NCI-H2107 treated with DMSO at 0.1 percent for 48 hours (cell line): ENCODE data around the gene SH3RF1.
A peak's percentile ranks its signal among the peaks of the same experiment; 100 is the strongest.
"Not testable (repeated sequence)": the region's sequence is repeated elsewhere in the genome, so short reads cannot be mapped to it uniquely, and the experiment has no call there.

Experiments
- DNase-seq: peaks from one replicate; lab custom pipeline; 2025; ENCODE audit not compliant: unreplicated experiment; lab: John Stamatoyannopoulos, UW

The SH3RF1 gene

GRCh38 chr4:169277838-169278237, 7.1 kb upstream of the SH3RF1 start:
- not testable (repeated sequence) for DNase-seq

GRCh38 chr4:169275180-169275579, 4.4 kb upstream of the SH3RF1 start:
- no peak for DNase-seq

- DNase-seq, result no peak
Measured at GRCh38 chr4:169274033-169274432, 3.3 kb upstream of the SH3RF1 start.

GRCh38 chr4:169272265-169272886, 1.6 kb upstream of the SH3RF1 start:
- no peak for DNase-seq

- no peak for DNase-seq
Measured at GRCh38 chr4:169271692-169272007, 894 bp upstream of the SH3RF1 start.

- DNase-seq, result peak; percentile 31
Measured at GRCh38 chr4:169269916-169270809, 593 bp downstream of the SH3RF1 start.

GRCh38 chr4:169268951-169269760, 1.6 kb downstream of the SH3RF1 start:
- no peak for DNase-seq

GRCh38 chr4:169267070-169267469, 3.7 kb downstream of the SH3RF1 start:
- no peak for DNase-seq

GRCh38 chr4:169266661-169267060, 4.1 kb downstream of the SH3RF1 start:
- no peak for DNase-seq

- no peak for DNase-seq
Measured at GRCh38 chr4:169266081-169266480, 4.7 kb downstream of the SH3RF1 start.

- DNase-seq, result no peak
Measured at GRCh38 chr4:169263791-169264392, 6.9 kb downstream of the SH3RF1 start.

GRCh38 chr4:169260217-169260866, 10.4 kb downstream of the SH3RF1 start:
- DNase-seq, result no peak

- no peak for DNase-seq
Measured at GRCh38 chr4:169259271-169259670, 11.5 kb downstream of the SH3RF1 start.

GRCh38 chr4:169258141-169258540, 12.6 kb downstream of the SH3RF1 start:
- no peak for DNase-seq

- no peak for DNase-seq
Measured at GRCh38 chr4:169256856-169257761, 13.6 kb downstream of the SH3RF1 start.

GRCh38 chr4:169256101-169256612, 14.6 kb downstream of the SH3RF1 start:
- DNase-seq, result no peak

GRCh38 chr4:169254546-169254983, 16.2 kb downstream of the SH3RF1 start:
- DNase-seq, result no peak

GRCh38 chr4:169253904-169254303, 16.9 kb downstream of the SH3RF1 start:
- DNase-seq, result no peak

GRCh38 chr4:169253113-169253671, 17.6 kb downstream of the SH3RF1 start:
- DNase-seq, result no peak
